ENCODE data around the gene B3GAT3.

Gene B3GAT3

GRCh38 chr11:62610403-62610802, 11.4 kb downstream of the B3GAT3 start:
- Histone ChIP-seq H3K4me1 (ENCODE audit: control insufficient read depth, insufficient read depth, low read length) (no peaks in the 10 kb centered on the region), H3K27ac (ENCODE audit: extremely low read depth, low read depth, low read length) (no peak overlapping the region), H3K36me3 (ENCODE audit: control insufficient read depth in 2 of 2, insufficient read depth in 1 of 2, low read length in 2 of 2) (peaks cover 0 to 48% of the 10 kb centered on the region in 2 experiments; a peak in 1 of 3 replicates), H3K9me3 (ENCODE audit: control insufficient read depth, insufficient read depth, low read depth, low read length) (no peaks in the 10 kb centered on the region), H3K4me3 (ENCODE audit: low read depth, low read length) (no peak overlapping the region)
- ChIA-PET CTCF (interaction anchor here (0.6 to 3.2 kb wide), 5 partner anchors 11 to 216 kb away, joined by 3 to 19 read pairs (median 4); partner anchors contain the start of genes B3GAT3 and TUT1), POLR2A (interaction anchor here (0.7 to 4.1 kb wide), 5 partner anchors 9 to 37 kb away, joined by 3 to 31 read pairs (median 13); partner anchors contain the start of genes B3GAT3, EEF1G, MTA2 and TUT1)
- peak; percentile 82; the same call in 1 of the 2 replicates for TF ChIP-seq ZNF768 (tag by site-specific recombination; IDR thresholded peaks at IDR 0.05)
- TF ChIP-seq HIC1 (tag by site-specific recombination; IDR thresholded peaks at IDR 0.05) = no peak

- ChIA-PET POLR2A (interaction anchor here (1.2 to 3.6 kb wide), 3 partner anchors 17 to 35 kb away, joined by 3 to 28 read pairs (median 7); partner anchors contain the start of genes EEF1G and TUT1), CTCF (interaction anchor here (1.6 to 2.1 kb wide), 2 partner anchors 15 to 184 kb away, joined by 3 to 9 read pairs; no protein-coding TSS in a partner anchor)
- H3K27ac ChIP-seq (ENCODE audit: extremely low read depth, low read depth, low read length) = no peak overlapping the region
- TF ChIP-seq ZNF280C (tag by site-specific recombination; IDR thresholded peaks at IDR 0.05) (no peak), PRDM1 (tag by site-specific recombination; IDR thresholded peaks at IDR 0.05) (no peak), ZNF670 (tag by site-specific recombination; IDR thresholded peaks at IDR 0.05; ENCODE audit: low read depth) (no peak), ZNF621 (tag by site-specific recombination; IDR thresholded peaks at IDR 0.05) (no peak), ZNF274 (IDR thresholded peaks at IDR 0.05; ENCODE audit: low read length) (no peak), ZNF274 (tag by site-specific recombination; IDR thresholded peaks at IDR 0.05; ENCODE audit: borderline replicate concordance) (no peak), ZNF571 (tag by site-specific recombination; IDR thresholded peaks at IDR 0.05) (no peak), ZNF416 (tag by site-specific recombination; IDR thresholded peaks at IDR 0.05) (no peak), ZNF530 (tag by site-specific recombination; IDR thresholded peaks at IDR 0.05; ENCODE audit: low read depth) (no peak), ZNF341 (tag by site-specific recombination; IDR thresholded peaks at IDR 0.05; ENCODE audit: low read depth) (no peak), KLF16 (tag by site-specific recombination; IDR thresholded peaks at IDR 0.05) (no peak)
- no peaks in the 10 kb centered on the region for H3K4me1 ChIP-seq (ENCODE audit: control insufficient read depth, insufficient read depth, low read length)
- H3K36me3 ChIP-seq (ENCODE audit: control insufficient read depth in 2 of 2, insufficient read depth in 1 of 2, low read length in 2 of 2) = peaks cover 0 to 50% of the 10 kb centered on the region in 2 experiments; a peak in 1 of 3 replicates
- H3K9me3 ChIP-seq (ENCODE audit: control insufficient read depth, insufficient read depth, low read depth, low read length) = no peaks in the 10 kb centered on the region
- H3K4me3 ChIP-seq (ENCODE audit: low read depth, low read length) = no peak overlapping the region
Measured at GRCh38 chr11:62608776-62609175, 13.0 kb downstream of the B3GAT3 start.

- H3K4me3 ChIP-seq (ENCODE audit: low read depth, low read length) = no peak overlapping the region
- no peak overlapping the region for H3K27ac ChIP-seq (ENCODE audit: extremely low read depth, low read depth, low read length)
- H3K4me1 ChIP-seq (ENCODE audit: control insufficient read depth, insufficient read depth, low read length) = no peaks in the 10 kb centered on the region
- H3K9me3 ChIP-seq (ENCODE audit: control insufficient read depth, insufficient read depth, low read depth, low read length) = no peaks in the 10 kb centered on the region
- CTCF ChIA-PET = interaction anchor here (0.7 to 2.1 kb wide), 3 partner anchors 14 to 98 kb away, joined by 3 to 9 read pairs (median 3); no protein-coding TSS in a partner anchor
- POLR2A ChIA-PET = interaction anchor here (0.6 to 1.2 kb wide), 4 partner anchors 16 to 834 kb away, joined by 3 to 7 read pairs (median 4); partner anchors contain the start of genes EEF1G, INTS5 and TUT1
- H3K36me3 ChIP-seq (ENCODE audit: control insufficient read depth in 2 of 2, insufficient read depth in 1 of 2, low read length in 2 of 2) = peaks cover 0 to 58% of the 10 kb centered on the region in 2 experiments; a peak in 1 of 3 replicates
- TF ChIP-seq ZNF354C (tag by site-specific recombination; IDR thresholded peaks at IDR 0.05; ENCODE audit: borderline replicate concordance, low read depth) (no peak), BCL11B (tag by site-specific recombination; IDR thresholded peaks at IDR 0.05; ENCODE audit: low read depth) (no peak), ZNF394 (tag by site-specific recombination; IDR thresholded peaks at IDR 0.05; ENCODE audit: borderline replicate concordance) (no peak), ZFP41 (tag by site-specific recombination; IDR thresholded peaks at IDR 0.05; ENCODE audit: borderline replicate concordance) (no peak), ZNF585B (tag by site-specific recombination; IDR thresholded peaks at IDR 0.05) (no peak), ZNF174 (tag by site-specific recombination; IDR thresholded peaks at IDR 0.05) (no peak), ZNF114 (tag by site-specific recombination; IDR thresholded peaks at IDR 0.05) (no peak), ZBTB11 (tag by site-specific recombination; conservative IDR thresholded peaks at IDR 0.05; ENCODE audit: low read depth) (no peak), ZNF366 (tag by site-specific recombination; conservative IDR thresholded peaks at IDR 0.05) (no peak), ZFP3 (tag by site-specific recombination; IDR thresholded peaks at IDR 0.05; ENCODE audit: low read depth) (no peak), ZNF202 (tag by site-specific recombination; IDR thresholded peaks at IDR 0.05; ENCODE audit: borderline replicate concordance) (no peak)
Measured at GRCh38 chr11:62607714-62608113, 14.1 kb downstream of the B3GAT3 start.
